Neural crest cell (in vitro differentiated cells): Measurements from ENCODE around the gene RPA1. TPM values are rescaled to one million over a fixed set of nuclear protein-coding genes. Genes with fewer than 3 reads are reported as not detected.

Experiments used
- DNase-seq: peaks from one replicate; pipeline ENCODE4 v3.0.0; 2021; ENCODE audit warnings: low read depth, mixed read lengths, low spot score
- H3K27ac Mint-ChIP-seq: one replicate; pipeline ENCODE4 v1.8.0; 2021; ENCODE audit warnings: mild to moderate bottlenecking, mixed read lengths; ENCODE audit not compliant: unreplicated experiment
- H3K27me3 Mint-ChIP-seq: 2 replicates; pipeline ENCODE4 v1.8.0; 2021; ENCODE audit warnings: low read depth, mild to moderate bottlenecking, mixed read lengths
- H3K36me3 Mint-ChIP-seq: 2 replicates; pipeline ENCODE4 v1.8.0; 2021; ENCODE audit warnings: low read depth, mild to moderate bottlenecking, mixed read lengths
- H3K4me1 Mint-ChIP-seq: 2 replicates; pipeline ENCODE4 v1.8.0; 2021; ENCODE audit warnings: mixed read lengths
- H3K4me3 Mint-ChIP-seq: one replicate; pipeline ENCODE4 v1.8.0; 2021; ENCODE audit warnings: mild to moderate bottlenecking, mixed read lengths
- H3K9me3 Mint-ChIP-seq: 2 replicates; pipeline ENCODE4 v1.8.0; 2021; ENCODE audit warnings: mixed read lengths
- long read RNA-seq: library from polyadenylated mRNA; unstranded; transcript quantifications from one replicate; pipeline ENCODE4 v2.0.0, GENCODE V29; 2020
- total RNA-seq: library from RNA; stranded (reverse); gene quantifications from 2 replicates; pipeline ENCODE4 v1.2.1, GENCODE V29; 2021
- TF ChIP-seq, protein P1 (sequence below): fragments of 200-600 bp; sonication (generic); conservative IDR thresholded peaks from 2 replicates; pipeline ENCODE4 v1.5.0; 2021; ENCODE audit warnings: antibody characterized with exemption, mild to moderate bottlenecking

The RPA1 gene
- total RNA-seq = 205 and 215 TPM in 2 replicates
- long read RNA-seq, full-length matches to known transcripts = 382 of 450 reads
- long read RNA-seq, partial matches to known transcripts = 44 of 450 reads
- long read RNA-seq, other reads (novel, unspliced or antisense) = 24 of 450 reads

DNA sequence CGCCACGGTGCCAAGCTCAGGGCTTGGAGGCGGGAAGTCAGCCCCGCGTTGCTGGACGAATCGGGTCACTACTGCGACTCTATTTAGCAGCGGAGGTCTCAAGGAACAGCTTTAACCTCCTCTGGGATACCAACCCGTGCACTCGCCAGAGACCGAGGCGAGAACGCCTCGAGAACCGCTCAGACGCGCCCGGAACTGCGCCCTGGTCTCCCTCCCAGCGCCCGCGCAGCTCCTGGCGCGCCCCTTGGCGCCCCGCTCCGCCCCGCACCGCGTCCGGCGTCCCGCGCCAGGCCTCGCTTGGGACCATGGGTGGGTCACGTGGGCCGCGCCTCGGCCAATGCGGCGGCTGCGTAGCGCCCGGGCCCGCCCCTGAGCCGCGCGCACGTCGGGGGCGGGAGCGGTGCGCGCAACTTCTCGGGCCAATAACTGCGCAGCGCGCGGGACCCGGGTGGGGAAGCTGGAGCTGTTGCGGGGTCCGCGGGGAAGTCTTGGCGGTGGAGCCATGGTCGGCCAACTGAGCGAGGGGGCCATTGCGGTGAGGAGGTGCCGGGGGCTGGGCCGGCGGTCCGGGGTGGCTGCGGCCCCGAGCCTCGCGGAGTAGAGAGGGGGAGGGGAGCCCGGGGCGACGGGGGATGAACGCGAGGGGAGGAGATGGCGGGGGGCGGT, at the start of gene RPA1, which contains the start of gene SMYD4:
RPA1 (plus strand) TSS at position 414 of the 666 bp plus-strand sequence; CDS start at position 503, 89 bp downstream.
SMYD4 (minus strand) TSS at position 311 of the 666 bp plus-strand sequence. CDS start 1,908 bp downstream, outside the sequence.
- Mint-ChIP-seq H3K4me1 (peaks cover 40% of the 10 kb centered on the region), H3K36me3 (peaks cover 4% of the 10 kb centered on the region), H3K27me3 (no peaks in the 10 kb centered on the region), H3K9me3 (no peaks in the 10 kb centered on the region), H3K27ac (peak within 1 kb of the TSS; percentile 1), H3K4me3 (peak within 1 kb of the TSS; percentile 96)
- TF ChIP-seq, protein P1, sequence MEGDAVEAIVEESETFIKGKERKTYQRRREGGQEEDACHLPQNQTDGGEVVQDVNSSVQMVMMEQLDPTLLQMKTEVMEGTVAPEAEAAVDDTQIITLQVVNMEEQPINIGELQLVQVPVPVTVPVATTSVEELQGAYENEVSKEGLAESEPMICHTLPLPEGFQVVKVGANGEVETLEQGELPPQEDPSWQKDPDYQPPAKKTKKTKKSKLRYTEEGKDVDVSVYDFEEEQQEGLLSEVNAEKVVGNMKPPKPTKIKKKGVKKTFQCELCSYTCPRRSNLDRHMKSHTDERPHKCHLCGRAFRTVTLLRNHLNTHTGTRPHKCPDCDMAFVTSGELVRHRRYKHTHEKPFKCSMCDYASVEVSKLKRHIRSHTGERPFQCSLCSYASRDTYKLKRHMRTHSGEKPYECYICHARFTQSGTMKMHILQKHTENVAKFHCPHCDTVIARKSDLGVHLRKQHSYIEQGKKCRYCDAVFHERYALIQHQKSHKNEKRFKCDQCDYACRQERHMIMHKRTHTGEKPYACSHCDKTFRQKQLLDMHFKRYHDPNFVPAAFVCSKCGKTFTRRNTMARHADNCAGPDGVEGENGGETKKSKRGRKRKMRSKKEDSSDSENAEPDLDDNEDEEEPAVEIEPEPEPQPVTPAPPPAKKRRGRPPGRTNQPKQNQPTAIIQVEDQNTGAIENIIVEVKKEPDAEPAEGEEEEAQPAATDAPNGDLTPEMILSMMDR = no peak
- DNase-seq = peak; percentile 80

DNA sequence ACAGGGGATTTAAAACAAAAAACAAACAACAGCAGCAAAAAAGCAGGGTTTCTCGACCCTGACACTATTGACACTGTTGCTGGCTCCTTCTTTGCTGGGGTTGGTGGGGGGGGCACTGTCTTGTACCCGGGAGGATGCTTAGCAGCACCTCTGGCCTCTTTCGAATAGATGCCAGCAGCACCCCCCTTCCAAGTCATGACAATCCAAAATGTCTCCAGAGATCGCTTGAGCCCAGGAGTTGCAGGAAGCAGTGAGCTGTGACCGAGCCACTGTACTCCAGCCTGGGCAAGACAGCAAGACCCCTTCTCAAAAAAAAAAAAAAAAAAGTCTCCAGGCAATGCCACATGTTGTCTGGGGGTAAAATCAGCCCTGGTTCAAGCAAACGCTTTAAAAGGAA, 47.6 kb upstream of the RPA1 start:
- no peak for DNase-seq
- H3K27ac Mint-ChIP-seq = no peak overlapping the region
- H3K4me1 Mint-ChIP-seq = peaks cover 3% of the 10 kb centered on the region
- no peaks in the 10 kb centered on the region for H3K27me3 Mint-ChIP-seq
- H3K9me3 Mint-ChIP-seq = no peaks in the 10 kb centered on the region
- TF ChIP-seq, protein P1 = no peak
- no peak overlapping the region for H3K4me3 Mint-ChIP-seq
- peaks cover 4% of the 10 kb centered on the region for H3K36me3 Mint-ChIP-seq

DNA sequence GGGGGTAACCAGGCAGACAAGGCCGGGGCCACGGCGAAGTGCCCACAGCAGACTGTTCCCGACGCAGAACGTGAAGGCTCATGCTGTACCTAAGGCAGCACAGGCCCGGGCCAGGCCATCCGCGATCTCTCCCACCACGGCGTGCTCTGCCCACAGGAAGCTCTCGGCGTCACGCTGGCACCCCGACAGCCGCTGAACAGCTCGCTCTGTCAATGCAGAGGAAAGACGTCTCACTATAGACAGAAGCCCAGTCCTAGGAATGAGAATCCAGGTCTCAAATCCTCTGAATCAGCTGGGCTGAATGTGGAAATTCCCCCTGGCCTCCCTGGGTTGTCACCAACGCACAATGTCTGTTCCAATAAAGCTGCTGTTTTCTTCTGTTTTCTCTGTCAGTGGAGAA, 46.5 kb upstream of the RPA1 start:
- no peaks in the 10 kb centered on the region for H3K9me3 Mint-ChIP-seq
- no peaks in the 10 kb centered on the region for H3K27me3 Mint-ChIP-seq
- H3K36me3 Mint-ChIP-seq = peaks cover 4% of the 10 kb centered on the region
- TF ChIP-seq, protein P1 = no peak
- no peak overlapping the region for H3K4me3 Mint-ChIP-seq
- DNase-seq = no peak
- peaks cover 3% of the 10 kb centered on the region for H3K4me1 Mint-ChIP-seq
- no peak overlapping the region for H3K27ac Mint-ChIP-seq

DNA sequence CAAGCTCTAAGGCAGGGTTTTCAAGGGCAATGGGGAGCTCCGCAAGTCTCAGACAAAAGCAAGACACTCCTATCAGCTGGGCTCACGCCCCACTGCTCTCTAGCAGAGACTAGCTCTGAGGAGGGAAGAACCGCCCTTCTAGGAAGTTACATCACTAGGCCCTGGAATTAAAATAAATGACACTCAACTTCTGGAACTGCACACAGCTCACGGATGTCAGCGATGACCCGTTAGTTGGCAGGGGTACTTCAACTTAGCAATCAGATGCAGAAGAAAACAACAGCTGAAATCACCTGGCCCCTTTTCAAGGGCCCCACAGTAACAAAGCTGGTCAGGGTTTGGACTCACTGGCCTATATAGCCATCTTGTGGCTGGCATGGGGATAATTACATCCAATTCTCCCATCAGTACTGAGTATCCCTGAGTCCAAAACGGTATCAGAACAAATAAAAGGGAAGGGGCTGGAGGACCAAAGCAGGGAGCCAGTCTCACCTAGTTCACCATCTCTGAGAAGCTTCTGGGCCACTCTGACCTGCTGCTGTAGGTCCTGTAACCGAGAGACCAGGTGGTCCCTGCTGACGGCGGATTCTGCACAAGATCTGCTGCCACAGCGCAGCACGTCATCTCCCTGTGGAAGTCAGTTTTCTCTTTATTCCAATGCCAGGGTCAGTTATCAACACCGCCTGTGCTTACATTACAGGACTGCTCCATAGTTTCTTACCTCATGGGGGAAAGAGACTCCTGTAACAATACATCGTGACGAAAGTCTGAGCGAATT, 45.8 kb upstream of the RPA1 start:
- Mint-ChIP-seq H3K4me1 (peaks cover 3% of the 10 kb centered on the region), H3K27ac (no peak overlapping the region), H3K36me3 (peaks cover 4% of the 10 kb centered on the region), H3K4me3 (no peak overlapping the region), H3K9me3 (no peaks in the 10 kb centered on the region), H3K27me3 (no peaks in the 10 kb centered on the region)
- TF ChIP-seq, protein P1 = peak; percentile 69
- DNase-seq = no peak

DNA sequence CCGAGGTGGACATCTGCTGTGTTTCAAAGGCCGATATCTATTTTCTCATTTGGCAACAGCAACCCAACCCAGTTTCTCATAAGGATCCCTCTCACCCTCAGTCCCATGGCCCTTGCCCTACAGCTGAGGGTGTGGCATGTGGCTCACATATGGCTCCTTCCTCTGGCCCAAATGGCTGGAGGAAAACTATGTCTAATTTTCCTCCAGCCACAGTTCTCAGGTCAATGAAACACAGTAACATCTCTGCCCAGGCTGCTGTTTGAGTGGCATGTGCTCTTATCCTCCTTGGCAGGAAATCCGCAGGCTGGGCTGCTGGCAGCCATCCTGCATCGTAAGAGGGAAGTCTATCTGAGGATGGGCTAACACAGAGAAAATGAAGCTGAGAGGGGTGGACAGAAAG, 43.9 kb upstream of the RPA1 start:
- Mint-ChIP-seq H3K4me3 (no peak overlapping the region), H3K4me1 (peaks cover 3% of the 10 kb centered on the region), H3K27me3 (no peaks in the 10 kb centered on the region), H3K27ac (no peak overlapping the region), H3K9me3 (no peaks in the 10 kb centered on the region), H3K36me3 (peaks cover 4% of the 10 kb centered on the region)
- no peak for DNase-seq
- TF ChIP-seq, protein P1 = no peak
